T-helper 1 cell treated with Interleukin-12 subunit alpha and Interleukin-12 subunit beta and Interleukin-4 antibody, amounts not matched to agents 30 ng/mL and 1 ng/mL, for 36 hours (primary cell): Measurements from ENCODE around the gene MRPS31. TPM values are rescaled to one million over a fixed set of nuclear protein-coding genes. Genes with fewer than 3 reads are reported as not detected.
"Not testable (repeated sequence)": the region's sequence is repeated elsewhere in the genome, so short reads cannot be mapped to it uniquely, and the experiment has no call there.

Experiments
- intact Hi-C: fragments of 100-400 bp; cut with micrococcal nuclease; formaldehyde crosslinking; loops from one replicate; pipeline ENCODE4 v1.15.1; 2024
- total RNA-seq: library from RNA; stranded (reverse); gene quantifications from 2 replicates; pipeline ENCODE4 v1.2.3, GENCODE V29; 2022

The MRPS31 gene
- total RNA-seq, 1 donor from 2014 or later, result 34.7 TPM

DNA sequence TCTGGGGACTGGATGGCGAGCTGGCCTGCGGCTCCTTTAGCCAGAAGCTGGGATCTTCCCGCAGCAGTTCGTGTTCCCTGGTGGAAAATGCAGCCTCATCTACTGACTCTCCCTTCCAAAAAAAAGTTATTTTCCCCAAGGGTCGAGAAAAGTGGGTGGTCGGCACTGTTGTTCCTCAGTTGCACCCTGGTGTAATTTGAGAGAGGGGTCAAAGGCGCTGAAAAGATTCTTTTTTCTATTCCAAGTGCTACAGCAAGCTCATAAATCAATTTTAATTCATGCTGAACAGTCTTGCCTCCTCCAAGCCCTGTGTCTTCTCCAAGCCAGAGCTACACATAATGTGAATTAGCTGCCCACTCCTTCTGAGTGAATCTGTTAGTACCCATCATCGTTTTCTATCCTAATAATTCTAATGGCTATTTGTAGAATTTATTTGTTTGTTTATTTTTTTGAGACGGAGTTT is 19.2 kb upstream of the MRPS31 start:
- intact Hi-C loops, result no loop called here

DNA sequence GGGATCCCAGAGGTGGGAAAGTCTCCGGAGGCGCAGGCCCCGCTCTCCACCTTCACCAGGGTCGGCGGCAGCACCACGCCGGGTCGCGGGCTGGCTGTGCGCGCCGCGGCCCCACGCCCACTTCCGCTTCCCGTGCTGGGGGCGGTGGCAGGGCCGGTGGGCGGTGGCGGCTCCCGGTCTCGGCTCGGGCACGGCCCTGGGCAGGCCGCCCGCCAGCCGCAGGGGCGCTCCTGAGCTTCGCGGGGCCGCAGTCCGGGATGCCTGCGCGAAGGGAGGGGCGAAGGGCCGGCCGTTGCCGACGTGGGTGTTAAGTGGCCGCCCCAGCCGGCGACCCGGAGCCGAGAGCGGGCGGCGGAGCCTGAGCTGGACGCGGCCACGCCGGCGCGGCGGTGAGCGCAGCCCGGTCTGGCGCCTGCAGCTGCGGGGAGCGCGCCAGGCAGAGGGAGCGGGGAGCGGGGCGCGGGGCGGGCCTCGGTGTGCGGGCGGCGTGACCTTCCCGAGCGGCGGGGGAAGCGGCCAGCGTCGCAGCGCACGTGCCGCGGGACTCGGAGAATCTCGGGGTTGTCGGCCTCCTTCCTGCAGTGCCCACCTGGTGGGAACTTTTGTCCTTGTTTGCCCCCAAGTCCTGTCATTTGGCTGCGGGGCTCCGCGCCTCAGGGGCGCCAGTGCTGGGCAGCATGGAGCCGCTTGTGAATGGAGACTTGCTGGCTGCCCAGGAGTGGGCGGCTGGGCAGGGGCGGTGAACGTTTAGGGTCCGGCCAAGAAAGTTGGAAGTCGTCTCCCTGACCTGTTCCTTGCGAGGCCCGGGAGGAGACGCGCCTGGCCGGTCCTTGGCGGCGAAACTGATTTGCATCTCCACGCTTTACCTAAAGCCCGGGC is 18.5 kb upstream of the MRPS31 start, which contains the start of gene SLC25A15:
SLC25A15 (plus strand) TSS at position 337 of the 879 bp plus-strand sequence. CDS start 3,616 bp downstream, outside the sequence.
- intact Hi-C loops, result loop anchor here (1.0 kb wide), 2 partner anchors 12 to 18 kb away; partner anchors contain the start of gene MRPS31

- intact Hi-C loops, result loop anchor here (1.0 kb wide), 2 partner anchors 11 to 17 kb away; partner anchors contain the start of gene MRPS31
Measured at GRCh38 chr13:40788540-40789274, 17.7 kb upstream of the MRPS31 start.

DNA sequence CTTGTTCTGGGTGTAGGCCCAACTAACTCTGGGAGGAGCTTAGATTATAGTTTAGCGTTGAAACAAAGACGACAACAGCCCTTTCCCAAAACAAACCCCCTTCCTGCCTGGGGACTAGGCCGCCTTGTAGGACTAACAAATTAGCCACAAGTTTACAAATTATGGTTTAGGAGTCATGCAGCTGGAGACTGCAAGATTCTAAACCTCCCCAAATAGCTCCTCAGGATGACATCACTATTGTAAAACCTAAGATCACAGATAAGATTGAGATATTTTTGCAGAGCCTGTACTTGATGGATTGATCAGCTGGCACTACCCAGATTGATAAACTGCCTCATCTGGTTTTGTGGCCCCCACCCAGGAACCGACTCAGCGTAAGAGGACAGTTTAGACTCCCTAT is 16.1 kb upstream of the MRPS31 start:
- intact Hi-C loops, result no loop called here

DNA sequence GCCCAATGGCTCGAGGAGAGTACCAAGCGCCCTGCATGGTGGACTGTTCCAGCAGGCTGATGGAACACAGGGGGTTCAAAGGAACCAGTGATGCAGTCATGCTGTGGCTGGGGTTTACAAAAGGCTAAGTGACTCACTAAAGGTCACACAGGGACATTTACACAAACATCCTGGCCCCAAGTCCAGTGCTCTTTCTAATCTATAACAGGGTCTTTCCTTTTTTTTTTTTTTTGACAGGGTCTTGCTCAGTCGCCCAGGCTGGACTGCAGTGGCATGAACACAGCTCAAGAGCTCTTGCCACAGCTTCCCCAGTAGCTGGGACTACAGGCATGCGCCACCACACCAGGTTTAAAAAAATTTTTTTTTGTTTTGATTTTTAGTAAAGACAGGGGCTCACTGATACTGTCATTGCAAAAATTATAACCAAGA is 15.6 kb upstream of the MRPS31 start:
- intact Hi-C loops, result no loop called here

- intact Hi-C loops, result no loop called here
Measured at GRCh38 chr13:40784540-40784939, 13.6 kb upstream of the MRPS31 start.

GRCh38 chr13:40782971-40783370 is 12.0 kb upstream of the MRPS31 start:
- intact Hi-C loops, result not testable (repeated sequence)

DNA sequence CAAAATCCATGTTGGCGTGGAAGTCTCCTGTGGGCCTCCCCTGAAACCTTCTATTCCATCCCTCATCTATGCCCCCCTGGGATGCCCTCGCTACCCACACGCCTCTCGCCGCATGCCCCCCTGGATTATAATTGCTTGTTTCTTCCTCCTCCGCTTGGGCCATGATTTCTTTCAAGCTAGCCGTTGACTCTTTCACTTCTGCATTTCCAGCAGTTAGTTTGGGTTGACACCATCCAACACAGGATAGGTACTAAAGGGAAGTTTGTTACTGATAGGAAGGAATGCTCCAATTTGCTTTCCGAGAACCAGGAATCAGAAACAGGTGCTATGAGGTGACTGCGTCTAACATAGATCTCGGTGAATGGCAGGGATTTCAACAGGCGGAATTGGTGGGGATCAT is 10.7 kb upstream of the MRPS31 start:
- intact Hi-C loops, result no loop called here

DNA sequence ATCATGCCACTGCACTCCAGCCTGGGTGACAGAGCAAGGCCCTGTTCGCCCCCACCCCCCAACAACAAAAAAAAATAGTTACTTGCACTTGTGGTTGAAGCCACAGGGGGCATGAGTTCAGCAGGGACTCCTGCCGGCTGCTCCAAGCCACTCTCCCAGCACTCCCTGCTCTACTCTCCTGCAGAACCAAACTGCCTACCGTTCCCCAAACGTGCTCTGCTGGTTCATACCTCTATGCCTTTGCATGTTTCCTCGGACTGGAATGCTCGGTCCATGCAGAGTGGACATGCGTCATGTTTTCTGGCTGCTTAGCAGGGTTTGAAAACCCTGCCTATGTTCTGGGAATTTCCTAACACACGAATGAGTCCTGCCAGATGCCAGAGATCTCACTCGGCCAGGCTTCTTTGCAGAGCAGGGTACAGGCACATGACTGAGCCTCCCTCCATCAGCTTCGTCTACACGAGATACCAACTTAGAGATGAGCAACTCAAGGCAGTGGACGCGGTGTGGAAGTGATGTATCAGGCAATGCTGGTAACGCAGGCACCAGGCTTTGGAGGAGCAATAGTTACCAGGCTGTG is 9.9 kb upstream of the MRPS31 start:
- intact Hi-C loops, result no loop called here

GRCh38 chr13:40779796-40780285 is 8.9 kb upstream of the MRPS31 start:
- intact Hi-C loops, result loop anchor here (5.0 to 10.0 kb wide), 6 partner anchors 98 to 1615 kb away; no protein-coding TSS in a partner anchor

DNA sequence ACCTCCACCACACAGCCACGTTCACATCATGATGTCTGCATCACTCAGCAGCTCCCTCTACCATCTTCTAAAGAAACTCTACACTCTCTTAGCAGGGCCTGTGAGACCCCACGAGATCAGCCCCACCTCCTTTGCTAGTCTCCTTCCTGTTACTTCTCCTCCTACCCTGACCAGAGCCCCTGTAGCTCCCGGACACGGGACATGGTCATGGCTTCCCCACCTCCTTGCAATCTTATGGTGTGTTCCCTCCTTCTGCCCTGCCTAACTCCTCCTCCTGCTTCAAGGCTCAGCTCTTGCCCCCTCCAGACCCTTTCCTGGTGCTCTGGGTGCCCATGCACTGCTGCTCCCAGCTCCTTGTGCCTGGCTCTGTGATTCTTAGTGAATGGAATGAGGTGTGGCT is 8.1 kb upstream of the MRPS31 start:
- intact Hi-C loops, result loop anchor here (5.0 to 10.0 kb wide), 6 partner anchors 97 to 1616 kb away; no protein-coding TSS in a partner anchor

DNA sequence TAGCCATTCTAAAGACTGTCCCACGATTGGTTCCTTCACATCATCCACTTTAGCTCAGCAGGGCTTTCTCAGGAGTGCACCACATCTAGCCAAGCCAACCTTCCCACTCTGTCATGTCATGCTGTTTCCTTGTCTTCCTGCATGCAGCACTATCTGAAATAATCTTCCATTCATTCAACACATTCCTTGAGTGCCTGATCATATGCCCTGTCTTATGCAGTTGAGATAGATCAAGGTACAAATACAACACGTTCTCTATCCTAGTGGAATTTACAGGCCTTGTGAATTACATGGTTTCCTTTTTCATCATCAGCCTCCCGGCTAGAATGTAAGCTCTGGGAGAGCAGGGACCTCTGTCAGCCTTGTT is 6.8 kb upstream of the MRPS31 start:
- intact Hi-C loops, result loop anchor here (1.0 to 10.0 kb wide), 17 partner anchors 12 to 1617 kb away; partner anchors contain the start of genes FOXO1 and SLC25A15

GRCh38 chr13:40777166-40777808 is 6.3 kb upstream of the MRPS31 start:
- intact Hi-C loops, result loop anchor here (1.0 to 10.0 kb wide), 17 partner anchors 12 to 1618 kb away; partner anchors contain the start of genes FOXO1 and SLC25A15

- intact Hi-C loops, result loop anchor here (1.0 to 10.0 kb wide), 18 partner anchors 13 to 1618 kb away; partner anchors contain the start of genes FOXO1, KBTBD7 and SLC25A15
Measured at GRCh38 chr13:40776681-40777165, 5.7 kb upstream of the MRPS31 start.

GRCh38 chr13:40776232-40776631 is 5.2 kb upstream of the MRPS31 start:
- intact Hi-C loops, result loop anchor here (1.0 to 10.0 kb wide), 12 partner anchors 94 to 1619 kb away; partner anchors contain the start of gene KBTBD7

GRCh38 chr13:40774672-40775071 is 3.7 kb upstream of the MRPS31 start:
- intact Hi-C loops, result loop anchor here (5.0 to 10.0 kb wide), 6 partner anchors 92 to 1620 kb away; no protein-coding TSS in a partner anchor

DNA sequence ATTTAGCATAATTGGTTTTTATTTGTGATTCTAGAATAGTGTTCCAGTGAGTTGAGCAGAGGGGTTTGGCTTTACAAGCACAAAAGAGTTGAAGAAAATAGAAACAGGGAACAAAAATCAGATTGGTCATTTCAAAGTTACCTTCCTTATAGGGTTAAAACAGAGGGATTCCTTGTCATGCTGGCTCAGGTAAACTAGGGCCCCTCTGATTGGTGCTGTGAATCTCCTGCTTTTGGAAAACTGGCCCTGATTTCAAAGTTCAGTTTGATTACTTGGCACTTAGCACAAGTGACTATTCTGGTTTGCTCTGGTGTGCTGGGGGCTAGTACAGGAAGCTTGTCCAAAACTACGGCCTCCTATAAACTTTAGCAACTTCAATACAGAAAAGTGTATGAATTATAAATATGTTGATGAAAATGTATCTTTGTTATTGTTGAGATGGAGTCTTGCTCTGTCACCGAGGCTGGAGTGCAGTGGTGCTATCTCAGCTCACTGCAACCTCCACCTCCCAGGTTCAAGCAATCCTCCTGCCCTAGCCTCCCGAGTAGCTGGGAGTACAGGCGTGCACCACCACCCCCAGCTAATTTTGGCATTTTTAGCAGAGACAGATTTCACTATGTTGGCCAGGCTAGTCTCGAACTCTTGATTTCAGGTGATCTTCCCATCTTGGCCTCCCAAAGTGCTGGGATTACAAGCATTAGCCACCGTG is 1.9 kb upstream of the MRPS31 start:
- intact Hi-C loops, result loop anchor here (10.0 kb wide), 1 partner anchor 1622 kb away; no protein-coding TSS in a partner anchor

DNA sequence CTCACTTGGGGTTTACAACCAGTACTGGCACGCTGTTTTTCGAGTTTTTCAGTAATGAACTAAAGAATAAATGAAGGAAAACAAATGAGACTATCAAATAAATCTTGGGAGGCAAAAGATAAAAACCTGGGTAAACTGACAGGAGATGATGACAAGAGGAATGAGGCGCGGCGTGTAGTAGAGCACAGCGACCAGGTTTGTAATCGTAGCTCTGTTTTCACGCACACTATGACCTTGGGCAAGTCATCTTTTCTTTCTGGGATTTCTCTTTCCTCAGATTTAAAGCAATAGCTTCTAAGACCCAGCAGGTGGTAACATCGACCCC is 419 bp downstream of the MRPS31 start:
- intact Hi-C loops, result loop anchor here (2.0 to 10.0 kb wide), 5 partner anchors 212 to 1624 kb away; partner anchors contain the start of gene ELF1

DNA sequence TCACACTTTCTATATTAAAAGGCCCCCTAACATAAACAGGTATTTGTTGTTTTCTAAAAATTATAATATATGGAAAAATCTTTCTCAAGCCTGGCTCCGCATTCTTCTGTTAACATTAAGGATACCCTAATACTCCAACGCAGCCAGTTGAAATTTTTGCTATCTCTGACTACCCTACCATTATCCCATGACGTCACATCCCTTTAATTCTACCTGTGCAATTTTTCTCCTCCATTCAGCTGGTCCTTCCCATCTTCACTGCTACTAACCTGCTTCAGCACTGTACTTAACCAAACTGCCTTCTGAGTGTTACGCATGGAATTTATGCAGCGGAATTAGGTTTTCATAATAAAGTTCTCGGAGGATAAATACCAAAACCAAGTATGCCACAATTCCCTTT is 1.0 kb downstream of the MRPS31 start:
- intact Hi-C loops, result loop anchor here (2.0 to 10.0 kb wide), 5 partner anchors 213 to 1625 kb away; partner anchors contain the start of gene ELF1
